ENCODE data around the gene PRDM9.
"Not testable (repeated sequence)": the region's sequence is repeated elsewhere in the genome, so short reads cannot be mapped to it uniquely, and the experiment has no call there.

The PRDM9 gene

DNA sequence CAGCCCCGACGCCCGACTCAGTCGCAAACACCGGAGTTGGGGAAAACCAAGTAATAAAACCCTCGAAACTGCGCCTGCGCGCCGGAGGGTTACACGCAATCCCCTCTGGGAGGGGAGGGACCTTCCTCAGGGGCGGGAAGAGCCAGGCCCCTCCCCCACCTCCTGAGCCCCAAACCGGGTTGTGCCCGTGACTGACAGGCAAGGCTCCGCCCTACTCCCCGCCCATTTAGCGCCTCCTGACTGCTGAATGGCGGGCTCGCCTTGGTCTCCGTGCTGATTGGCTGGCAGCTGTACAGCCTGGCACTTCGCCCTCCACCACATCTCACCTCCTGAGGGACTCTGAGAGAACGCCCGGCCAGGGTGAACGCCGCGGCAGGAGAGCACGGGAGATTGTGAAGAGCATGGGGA is at the start of gene PRDM9:
Gene PRDM9 (plus strand): TSS at position 332 of the 408 bp plus-strand sequence. CDS start 1,425 bp downstream, outside the sequence.
- no peak for DNase-seq

GRCh38 chr5:23457780-23458179 is 49.6 kb upstream of the PRDM9 start:
- no peak for DNase-seq

DNA sequence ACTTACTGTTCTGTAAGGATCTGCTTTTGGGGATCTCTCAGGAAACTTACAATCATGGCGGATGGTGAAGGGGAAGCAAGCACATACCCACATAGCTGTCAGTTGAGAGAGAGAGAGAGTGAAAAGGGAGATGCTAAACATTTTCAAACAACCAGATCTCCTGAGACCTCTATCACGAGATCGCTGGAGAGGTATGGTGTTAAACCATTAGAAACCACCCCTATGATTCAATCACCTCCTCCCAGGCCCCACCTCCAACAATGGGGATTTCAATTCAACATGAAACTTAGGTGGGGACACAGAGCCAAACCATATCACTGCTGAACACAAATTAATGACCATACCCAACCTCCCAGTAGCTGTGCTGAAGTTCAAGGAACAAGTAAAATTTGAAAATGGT is 48.2 kb upstream of the PRDM9 start:
- no peak for DNase-seq

- no peak for DNase-seq
These were observed 45.8 kb upstream of the PRDM9 start for GRCh38 chr5:23461576-23461975.

DNA sequence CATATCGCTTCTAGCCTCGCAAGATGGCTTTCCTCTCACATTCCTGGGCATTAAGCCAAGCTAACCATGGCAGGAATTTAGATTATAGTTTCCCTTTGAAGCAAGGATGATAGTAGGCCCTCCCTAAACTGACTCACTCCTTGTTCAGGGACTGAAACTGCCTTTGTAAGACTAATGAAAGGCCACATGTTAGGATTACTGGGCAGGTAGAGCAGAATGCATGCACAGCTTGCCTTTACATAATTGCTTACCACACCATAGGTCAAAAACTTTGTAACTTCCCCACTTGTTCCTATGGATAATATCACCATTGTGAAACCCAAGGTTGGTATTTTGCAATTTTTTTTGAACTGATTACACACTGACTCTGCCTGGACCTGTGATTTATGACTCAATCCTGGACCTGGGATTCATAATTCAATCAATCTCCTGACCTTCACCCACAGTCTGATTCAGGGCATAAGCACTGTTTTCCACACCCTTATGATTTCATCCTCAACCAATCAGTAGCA is 41.0 kb upstream of the PRDM9 start:
- no peak for DNase-seq

GRCh38 chr5:23468658-23469057 is 38.8 kb upstream of the PRDM9 start:
- DNase-seq = no peak

GRCh38 chr5:23473915-23474314 is 33.5 kb upstream of the PRDM9 start:
- no peak for DNase-seq

DNA sequence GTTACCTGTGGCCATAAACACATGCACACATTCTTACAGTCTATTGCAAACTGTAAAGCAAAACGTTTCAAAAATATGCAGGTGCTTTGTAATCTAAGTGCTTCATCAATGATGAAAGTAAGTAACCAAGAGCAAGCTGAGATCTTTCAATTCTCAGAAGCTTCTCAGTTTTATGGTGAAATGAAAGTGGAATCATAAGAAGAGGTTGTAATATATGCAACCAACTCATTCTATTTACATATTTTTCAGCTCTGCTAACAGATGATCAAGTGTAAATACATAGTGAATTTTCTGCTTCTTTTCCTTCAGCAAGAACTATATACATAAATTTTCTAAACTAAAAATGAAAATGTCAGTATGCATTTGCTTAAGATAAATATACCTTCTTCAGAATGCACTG is 33.1 kb upstream of the PRDM9 start:
- no peak for DNase-seq

DNA sequence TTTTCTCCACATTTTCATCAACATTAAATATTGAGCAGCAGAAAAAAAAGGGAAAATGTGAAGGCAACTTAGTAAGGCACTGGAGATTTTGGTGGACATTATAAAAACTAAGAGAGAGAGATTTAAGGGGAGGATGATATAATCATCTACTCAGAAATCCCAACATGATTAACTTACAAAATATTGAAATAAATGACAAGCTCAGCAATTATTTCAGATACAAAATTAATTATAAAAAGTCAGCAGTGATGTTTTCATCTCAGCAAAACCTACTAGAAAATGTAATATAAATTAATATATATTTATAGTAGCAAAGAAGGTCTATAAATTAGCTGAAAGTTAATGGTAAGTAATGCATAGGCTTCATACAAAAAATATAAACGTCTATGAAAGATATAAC is 30.8 kb upstream of the PRDM9 start:
- DNase-seq = no peak

DNA sequence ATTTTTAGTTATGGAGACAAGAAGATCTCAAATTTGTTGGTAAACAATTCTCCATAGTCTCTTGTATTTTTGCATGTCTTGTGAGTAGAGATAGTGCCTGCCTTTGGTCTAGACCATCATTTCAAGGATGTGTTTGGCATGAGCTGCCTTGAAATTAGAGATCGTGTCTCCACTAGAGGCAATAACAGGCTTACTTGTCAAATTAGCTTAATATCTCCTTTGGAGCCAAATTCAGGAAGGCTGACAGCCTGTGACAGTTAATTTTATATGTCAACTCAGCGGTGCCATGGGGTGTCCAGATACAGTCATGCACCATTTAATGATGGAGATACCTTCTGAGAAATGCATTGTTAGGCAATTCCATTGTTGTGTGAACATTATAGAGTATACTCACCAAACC is 24.8 kb upstream of the PRDM9 start:
- DNase-seq = no peak

DNA sequence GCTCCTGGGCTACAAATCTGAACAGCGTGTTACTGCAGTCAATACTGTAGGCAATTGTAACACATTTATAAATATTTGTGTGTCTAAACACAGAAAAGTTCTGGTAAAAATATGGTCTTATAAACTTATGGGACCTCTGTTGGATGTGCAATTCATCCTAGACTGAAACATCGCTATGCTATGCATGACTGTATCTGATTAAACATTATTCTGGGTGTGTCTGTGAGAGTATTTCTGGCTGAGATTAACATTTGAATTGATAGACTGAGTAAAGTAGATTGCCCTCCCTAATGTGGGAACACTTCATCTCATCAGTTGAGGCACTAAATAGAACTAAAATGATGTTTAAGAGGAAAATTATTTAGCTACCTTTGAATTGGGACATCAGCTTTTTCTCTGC is 24.3 kb upstream of the PRDM9 start:
- no peak for DNase-seq

GRCh38 chr5:23484096-23484495 is 23.3 kb upstream of the PRDM9 start:
- no peak for DNase-seq

DNA sequence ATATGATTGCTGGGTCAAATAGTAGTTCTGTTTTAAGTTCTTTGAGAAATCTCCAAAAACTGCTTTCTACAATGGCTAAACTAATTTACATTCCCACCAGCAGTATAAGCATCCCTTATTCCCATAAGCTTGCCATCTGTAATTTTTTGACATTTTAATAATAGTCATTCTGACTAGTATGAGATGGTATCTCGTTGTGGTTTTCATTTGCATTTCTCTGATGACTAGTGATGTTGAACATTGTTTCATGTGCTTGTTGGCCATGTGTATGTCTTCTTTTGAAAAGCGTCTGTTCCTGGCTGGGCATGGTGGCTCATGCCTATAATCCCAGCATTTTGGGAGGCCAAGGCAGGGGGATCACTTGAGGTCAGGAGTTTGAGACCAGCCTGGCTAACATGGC is 21.2 kb upstream of the PRDM9 start:
- DNase-seq = not testable (repeated sequence)

- DNase-seq = no peak
These were observed 16.4 kb upstream of the PRDM9 start for GRCh38 chr5:23490993-23491392.

- no peak for DNase-seq
These were observed 12.9 kb upstream of the PRDM9 start for GRCh38 chr5:23494558-23494957.

DNA sequence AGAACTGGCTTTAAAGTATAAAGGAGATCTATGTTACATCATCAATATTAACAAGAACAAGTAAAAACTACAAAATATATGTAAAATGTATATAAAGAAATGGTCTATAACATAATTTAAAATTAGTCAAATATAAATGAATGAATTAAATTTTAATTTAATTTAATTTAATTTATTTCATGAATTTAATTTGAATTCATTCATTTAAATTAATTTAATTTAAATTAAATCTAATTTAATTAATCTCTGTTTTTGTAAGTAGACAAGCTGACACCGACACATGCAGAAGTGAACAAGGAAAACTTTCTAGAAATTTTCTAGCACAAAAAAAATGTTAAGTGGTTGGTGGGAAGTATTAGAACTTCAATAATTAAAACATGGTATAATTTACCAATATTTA is 10.8 kb upstream of the PRDM9 start:
- DNase-seq = no peak

DNA sequence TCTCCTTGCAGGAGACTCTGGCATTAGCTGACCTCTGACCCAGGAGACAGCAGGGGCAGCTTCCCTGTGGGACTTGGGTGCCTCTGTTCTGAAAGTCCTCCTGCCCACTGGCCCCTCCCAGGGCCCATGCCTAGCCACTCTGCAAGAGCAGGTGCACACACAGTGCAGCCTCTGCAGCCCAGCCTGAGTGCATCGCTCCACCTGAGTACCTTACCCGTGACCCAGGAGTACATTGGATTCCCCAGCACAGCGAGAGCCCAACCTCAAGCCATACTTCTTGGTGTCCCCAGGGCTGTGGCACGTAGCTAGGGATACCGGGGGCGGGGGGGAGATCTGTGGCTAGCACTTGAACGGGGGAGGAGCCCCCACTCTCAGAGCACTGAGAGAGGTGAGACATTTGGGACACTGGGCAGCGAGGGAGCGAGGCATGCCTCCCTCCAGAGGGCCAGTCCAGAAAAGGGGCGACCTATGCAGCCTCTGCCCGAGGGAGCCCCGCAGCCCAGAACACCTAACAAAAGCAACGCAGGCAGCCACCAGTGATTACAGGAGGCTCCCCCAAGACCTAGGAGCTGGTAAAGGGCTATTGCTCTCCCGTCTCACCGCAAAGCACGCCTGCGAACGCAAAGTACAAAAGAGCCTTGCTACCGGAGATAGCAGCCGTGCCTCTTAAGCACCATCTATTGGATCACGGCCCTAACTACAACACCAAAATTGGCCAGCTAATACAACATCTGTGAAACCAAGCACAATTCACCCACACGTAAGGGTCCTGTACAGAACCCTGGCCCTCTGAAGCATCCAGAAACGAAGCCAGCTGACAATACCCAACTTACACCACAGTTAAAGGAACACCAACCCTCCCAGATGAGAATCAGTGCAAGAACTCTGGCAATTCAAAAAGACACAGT is 826 bp upstream of the PRDM9 start:
- DNase-seq = no peak

DNA sequence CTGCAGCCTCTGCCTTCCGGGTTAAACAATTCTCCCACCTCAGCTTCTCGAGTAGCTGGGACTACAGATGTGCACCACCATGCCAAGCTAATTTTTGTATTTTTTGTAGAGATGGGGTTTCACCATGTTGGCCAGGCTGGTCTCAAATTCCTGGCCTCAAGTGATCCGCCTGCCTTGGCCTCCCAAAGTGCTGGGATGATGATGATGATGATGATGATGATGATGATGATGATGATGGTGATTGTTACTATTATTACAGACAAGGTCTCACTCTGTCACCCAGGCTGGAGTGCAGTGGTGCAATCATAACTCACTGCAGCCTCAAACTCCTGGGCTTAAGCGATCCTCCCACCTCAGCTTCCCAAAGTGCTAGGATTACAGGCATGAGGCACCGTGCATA is 3.0 kb downstream of the PRDM9 start:
- not testable (repeated sequence) for DNase-seq

GRCh38 chr5:23522553-23522952 is 15.1 kb downstream of the PRDM9 start:
- no peak for DNase-seq

GRCh38 chr5:23523031-23523430 is 15.6 kb downstream of the PRDM9 start:
- DNase-seq = no peak

GRCh38 chr5:23523998-23524397 is 16.6 kb downstream of the PRDM9 start:
- no peak for DNase-seq

GRCh38 chr5:23525751-23526150 is 18.3 kb downstream of the PRDM9 start:
- no peak for DNase-seq

DNA sequence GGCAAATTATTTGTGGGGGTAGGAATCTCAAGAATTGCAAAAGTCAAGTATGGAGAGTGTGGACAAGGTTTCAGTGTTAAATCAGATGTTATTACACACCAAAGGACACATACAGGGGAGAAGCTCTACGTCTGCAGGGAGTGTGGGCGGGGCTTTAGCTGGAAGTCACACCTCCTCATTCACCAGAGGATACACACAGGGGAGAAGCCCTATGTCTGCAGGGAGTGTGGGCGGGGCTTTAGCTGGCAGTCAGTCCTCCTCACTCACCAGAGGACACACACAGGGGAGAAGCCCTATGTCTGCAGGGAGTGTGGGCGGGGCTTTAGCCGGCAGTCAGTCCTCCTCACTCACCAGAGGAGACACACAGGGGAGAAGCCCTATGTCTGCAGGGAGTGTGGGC is 19.2 kb downstream of the PRDM9 start:
- DNase-seq = not testable (repeated sequence)

GRCh38 chr5:23527216-23527920 is 20.0 kb downstream of the PRDM9 start:
- not testable (repeated sequence) for DNase-seq

All from 8988T (cell line).